ENCODE results near the gene SERPINB1. TPM values are rescaled to one million over a fixed set of nuclear protein-coding genes. Genes with fewer than 3 reads are reported as not detected.

SERPINB1 gene
- total and polyA plus RNA-seq, 9 of the 15 experiments (the other 6 are each of a cell fraction or from before 2014, with no cell fraction given): 33.9 to 108 (median 63.8) TPM

GRCh38 chr6:2842139-2842552 lies 483 bp upstream of the SERPINB1 start (continued):
- TF ChIP-seq U2AF2 (optimal IDR thresholded peaks at IDR 0.05; ENCODE audit: low read depth, low read length): no peak
- TF ChIP-seq CLOCK (CRISPR knock-in tag; IDR thresholded peaks at IDR 0.05; ENCODE audit: borderline replicate concordance): no peak
- TF ChIP-seq ZC3H4 (CRISPR knock-in tag; IDR thresholded peaks at IDR 0.05; ENCODE audit: borderline replicate concordance): no peak
- no peak for TF ChIP-seq ZNF778 (CRISPR knock-in tag; IDR thresholded peaks at IDR 0.05)
- no peak for TF ChIP-seq DPF2 (IDR thresholded peaks at IDR 0.05)
- no peak for TF ChIP-seq NFIC (IDR thresholded peaks at IDR 0.05)
- TF ChIP-seq CBX5 (IDR thresholded peaks at IDR 0.05; ENCODE audit: borderline replicate concordance, low read depth): no peak
- TF ChIP-seq E4F1 (CRISPR knock-in tag; IDR thresholded peaks at IDR 0.05; ENCODE audit: borderline replicate concordance): no peak
- TF ChIP-seq BCL6 (CRISPR knock-in tag; IDR thresholded peaks at IDR 0.05): no peak
- TF ChIP-seq ZNF12 (CRISPR knock-in tag; IDR thresholded peaks at IDR 0.05): no peak
- TF ChIP-seq ZNF324 (CRISPR knock-in tag; IDR thresholded peaks at IDR 0.05): no peak
- no peak for TF ChIP-seq RNF219 (CRISPR knock-in tag; IDR thresholded peaks at IDR 0.05)
- no peak for TF ChIP-seq AFF4 (CRISPR knock-in tag; IDR thresholded peaks at IDR 0.05)
- no peak for TF ChIP-seq ZNF586 (CRISPR knock-in tag; conservative IDR thresholded peaks at IDR 0.05)
- TF ChIP-seq RAD51 (IDR thresholded peaks at IDR 0.05; ENCODE audit: borderline replicate concordance, low read depth): no peak
- TF ChIP-seq RBM14 (IDR thresholded peaks at IDR 0.05; ENCODE audit: borderline replicate concordance, insufficient read depth, low read depth, low read length): no peak
- TF ChIP-seq BRCA1 (IDR thresholded peaks at IDR 0.05): no peak
- TF ChIP-seq BRCA1 (CRISPR knock-in tag; IDR thresholded peaks at IDR 0.05): no peak
- no peak for TF ChIP-seq RBM34 (IDR thresholded peaks at IDR 0.05; ENCODE audit: borderline replicate concordance, insufficient read depth, low read length)
